Middle frontal gyrus (tissue), 1 donor: Measurements from ENCODE around the gene TTLL1.
"Not testable (repeated sequence)": the region's sequence is repeated elsewhere in the genome, so short reads cannot be mapped to it uniquely, and the experiment has no call there.

Experiments used
- DNase-seq: peaks from one replicate; pipeline ENCODE4 v3.0.0-alpha.2; 2015; ENCODE audit warnings: low spot score; ENCODE audit errors: extremely low spot score

Gene TTLL1

DNA sequence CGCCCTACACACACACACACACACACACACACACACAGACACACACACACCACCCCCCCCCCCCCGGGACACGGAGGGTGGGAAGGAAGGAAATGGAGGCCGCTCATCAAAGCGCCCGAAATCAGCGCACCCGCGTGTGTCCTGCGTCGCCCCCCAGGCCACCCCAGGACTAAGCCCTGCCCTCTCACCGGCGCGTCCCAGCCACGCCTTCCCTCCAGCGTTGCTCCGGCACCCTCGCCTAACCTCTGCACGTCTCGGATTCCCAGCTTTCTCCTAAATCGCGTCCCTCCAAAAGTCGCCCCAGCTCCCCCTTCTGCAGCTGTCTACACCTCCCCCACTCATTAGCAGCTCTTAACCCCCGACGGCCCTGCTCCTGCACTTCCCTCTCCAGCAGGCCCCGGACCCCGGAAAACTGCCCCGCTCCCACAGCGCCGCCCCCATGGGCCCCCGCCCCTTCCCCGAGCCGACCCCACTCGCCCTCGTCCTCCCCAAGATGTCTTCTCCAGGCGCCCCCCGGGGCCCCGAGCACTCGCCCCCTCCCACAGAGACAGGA is 74.8 kb downstream of the TTLL1 start:
- no peak for DNase-seq

DNA sequence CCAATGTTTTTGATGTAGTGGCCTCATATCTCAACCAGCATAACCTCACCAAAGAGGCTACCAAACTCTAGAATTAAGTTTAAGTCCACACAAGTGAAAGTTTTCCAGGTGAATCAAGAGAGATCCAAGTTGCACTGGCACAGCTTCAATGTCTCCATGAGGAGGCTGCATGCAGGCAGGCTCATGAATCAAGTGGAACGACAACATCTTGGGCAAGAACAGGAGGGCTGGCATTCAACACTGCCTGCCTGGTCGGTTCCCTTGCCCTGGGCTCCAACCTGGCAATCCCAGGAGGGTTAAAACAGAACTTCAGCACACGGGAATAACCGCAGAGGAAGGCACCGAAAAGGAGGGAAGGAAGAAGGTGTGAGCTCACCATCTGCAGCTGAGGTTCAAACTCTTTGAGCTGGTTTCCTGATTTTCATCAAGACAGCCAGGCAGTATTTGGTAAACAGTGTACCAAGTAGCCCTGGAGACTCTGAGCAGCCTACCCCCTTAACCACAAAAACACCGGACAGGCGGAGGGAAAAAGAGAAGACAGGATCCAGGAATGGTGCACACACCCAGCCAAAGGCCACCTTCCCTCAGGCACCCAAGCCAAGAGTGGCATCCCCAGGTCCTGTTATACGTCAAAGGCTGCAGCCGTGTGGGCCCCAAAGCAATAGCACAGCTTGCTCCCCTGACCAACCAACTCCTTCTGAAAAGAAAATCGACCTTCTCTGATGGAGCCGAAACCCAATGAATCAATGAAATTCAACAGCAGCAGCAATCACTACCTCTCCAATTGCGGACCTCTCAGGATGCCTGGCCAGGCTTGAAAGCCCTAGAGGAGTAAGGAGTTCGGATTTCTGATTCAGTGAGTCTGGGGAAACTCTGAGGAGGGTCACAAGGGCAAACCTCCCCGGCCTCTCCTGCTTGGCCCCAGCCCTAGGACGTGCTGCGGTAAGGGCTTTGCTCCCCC is 75.6 kb downstream of the TTLL1 start:
- DNase-seq = no peak

DNA sequence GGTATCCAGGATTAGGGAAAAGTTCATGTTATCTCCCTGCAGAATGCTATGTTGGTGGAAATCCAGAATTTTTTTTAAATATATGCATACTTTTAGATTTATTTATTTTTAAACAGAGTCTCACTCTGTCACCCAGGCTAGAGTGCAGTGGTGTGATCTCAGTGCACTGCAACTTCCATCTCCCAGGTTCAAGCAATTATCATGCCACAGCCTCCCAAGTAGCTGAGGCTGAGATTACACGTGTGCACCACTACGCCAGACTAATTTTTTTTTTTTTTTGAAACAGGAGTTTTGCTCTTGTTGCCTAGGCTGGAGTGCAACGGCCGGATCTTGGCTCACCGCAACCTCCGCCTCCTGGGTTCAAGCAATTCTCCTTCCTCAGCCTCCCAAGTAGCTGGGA is 76.8 kb downstream of the TTLL1 start:
- no peak for DNase-seq

DNA sequence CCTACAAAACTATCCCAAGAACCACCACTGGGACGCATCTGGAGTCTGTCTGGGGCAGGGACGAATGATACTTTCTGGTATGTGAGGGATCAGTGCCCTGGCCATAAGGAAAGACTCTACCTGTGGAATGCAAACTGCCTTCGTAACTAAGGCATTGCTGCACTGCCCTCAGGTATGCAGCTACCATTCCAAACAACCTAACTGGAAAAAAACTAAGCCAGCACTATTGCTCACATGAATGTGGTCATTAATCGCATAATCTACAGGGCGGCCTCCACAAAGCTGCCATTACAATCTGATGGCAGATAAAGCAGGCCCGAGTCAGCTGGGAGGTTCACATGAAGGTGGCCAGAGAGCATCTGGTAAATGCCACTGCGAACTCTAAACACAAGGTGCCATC is 78.1 kb downstream of the TTLL1 start:
- DNase-seq = no peak

DNA sequence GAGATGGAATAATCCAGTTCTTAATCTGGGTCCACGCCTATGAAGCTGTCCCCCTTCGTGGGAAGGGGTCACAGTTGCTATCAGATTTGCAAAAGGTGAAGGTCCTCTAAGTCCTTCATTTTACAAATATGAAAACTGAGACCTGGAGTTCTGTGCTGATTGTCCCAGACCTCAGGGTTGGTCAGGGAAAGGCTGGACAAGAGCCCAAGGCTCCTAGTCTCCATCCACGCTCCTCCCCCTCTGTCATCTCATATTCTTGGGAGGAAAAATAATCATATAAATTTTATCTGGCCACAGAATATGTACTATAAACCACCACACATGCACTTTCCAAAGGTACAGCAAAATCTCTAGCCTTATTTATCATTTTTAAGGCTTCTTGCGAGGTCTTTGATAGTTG is 79.7 kb downstream of the TTLL1 start:
- DNase-seq = no peak

DNA sequence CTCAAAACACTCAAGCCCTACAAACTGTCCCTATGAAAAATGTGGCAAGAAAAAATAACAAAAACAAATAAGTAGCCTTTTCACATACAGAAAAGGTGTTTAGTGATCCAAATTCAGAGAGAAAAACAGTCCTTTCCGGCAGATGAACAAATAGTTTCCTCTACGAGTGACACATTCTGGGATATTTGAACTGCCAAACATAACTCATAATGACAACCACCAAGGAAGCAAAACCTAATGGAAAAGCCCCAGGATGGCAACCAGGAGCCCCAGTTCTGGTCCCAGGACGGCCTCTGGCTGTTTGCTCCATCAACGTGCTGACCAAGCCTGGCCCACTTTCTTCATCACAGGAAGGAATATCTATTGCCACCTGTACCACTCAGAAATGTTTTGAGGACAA is 80.3 kb downstream of the TTLL1 start:
- no peak for DNase-seq

DNA sequence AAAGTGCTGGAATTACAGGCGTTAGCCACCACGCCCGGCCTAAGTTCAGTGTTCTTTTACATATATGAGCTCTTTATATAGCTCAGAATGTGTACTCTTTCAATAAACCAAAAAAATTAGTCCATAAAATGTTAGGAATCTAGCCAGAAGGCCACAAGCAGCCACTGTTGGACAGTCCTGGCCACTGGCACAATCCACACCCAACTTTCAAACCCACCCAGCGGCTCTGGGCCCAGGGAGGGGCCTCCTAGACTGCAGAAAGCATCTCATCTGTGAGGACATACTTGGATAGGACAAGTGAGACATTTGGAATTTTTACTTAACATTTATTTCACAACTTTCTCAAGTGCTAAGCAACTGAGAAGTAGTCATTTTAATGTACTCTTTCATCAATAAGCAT is 80.7 kb downstream of the TTLL1 start:
- no peak for DNase-seq

DNA sequence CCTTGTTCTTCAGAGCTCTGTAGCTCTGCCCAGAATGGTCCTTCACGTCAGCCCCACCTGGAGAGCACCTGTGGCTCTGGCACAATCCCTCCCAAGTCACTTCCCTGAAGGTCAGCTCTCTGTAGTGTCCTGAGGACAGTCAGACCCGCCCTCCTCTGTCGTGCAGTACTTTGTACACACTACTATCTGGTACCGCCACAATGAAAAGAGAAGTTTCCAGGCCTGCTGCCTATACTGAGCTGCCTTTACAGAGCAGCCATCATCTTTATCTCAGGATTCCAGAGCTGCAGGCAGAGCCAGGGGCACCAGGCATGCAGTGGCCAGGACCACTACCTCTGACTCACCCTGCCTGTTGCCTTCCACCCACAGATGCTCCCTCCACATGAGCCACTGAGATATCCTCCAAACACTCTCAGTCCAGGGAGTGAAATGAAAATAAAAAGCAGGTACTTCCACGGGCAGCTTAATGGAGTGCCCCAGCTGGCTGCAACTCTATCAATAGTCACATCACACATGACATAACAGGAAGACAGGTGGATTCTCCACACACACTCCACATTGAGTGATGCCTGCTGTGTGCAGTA is 81.6 kb downstream of the TTLL1 start:
- DNase-seq = no peak

DNA sequence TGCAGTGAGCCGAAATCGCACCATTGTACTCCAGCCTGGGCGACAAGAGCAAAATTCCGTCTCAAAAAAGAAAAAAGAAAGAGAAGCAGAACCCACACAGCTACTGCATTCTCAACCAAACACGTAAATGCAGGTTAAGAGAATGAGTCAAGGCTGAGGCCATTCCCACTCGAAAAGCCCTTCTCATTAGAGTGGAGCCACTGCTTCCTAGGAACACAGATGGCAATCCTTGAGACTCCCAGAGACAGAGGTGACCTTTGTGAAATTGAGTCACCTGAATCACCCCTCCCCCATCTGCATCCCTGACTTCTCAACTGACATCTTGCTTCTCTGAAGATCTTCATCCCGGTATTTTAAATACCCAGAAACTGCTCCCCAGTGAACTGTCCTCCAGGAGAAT is 82.4 kb downstream of the TTLL1 start:
- no peak for DNase-seq

DNA sequence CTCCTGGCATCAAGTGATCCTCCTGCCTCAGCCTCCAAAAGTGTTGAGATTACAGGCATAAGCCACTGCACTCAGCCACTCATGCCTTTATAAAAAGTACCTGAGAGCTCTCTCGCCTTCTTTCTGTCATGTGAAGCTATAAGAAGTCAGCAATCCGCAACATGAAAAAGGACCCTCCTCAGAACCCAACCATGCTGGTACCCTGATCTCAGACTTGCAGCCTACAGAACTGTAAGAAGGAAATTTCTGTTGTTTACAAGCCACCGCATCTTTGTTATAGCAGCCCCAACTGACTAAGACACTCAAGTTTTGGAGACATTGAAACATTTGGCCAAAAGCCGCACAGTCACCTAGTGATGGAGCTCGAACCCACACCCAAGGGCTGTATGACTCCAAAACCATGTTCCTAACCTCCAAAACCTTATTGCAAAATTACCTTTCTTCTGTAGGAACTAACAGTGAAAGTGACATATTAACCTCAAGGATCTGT is 83.1 kb downstream of the TTLL1 start:
- no peak for DNase-seq

DNA sequence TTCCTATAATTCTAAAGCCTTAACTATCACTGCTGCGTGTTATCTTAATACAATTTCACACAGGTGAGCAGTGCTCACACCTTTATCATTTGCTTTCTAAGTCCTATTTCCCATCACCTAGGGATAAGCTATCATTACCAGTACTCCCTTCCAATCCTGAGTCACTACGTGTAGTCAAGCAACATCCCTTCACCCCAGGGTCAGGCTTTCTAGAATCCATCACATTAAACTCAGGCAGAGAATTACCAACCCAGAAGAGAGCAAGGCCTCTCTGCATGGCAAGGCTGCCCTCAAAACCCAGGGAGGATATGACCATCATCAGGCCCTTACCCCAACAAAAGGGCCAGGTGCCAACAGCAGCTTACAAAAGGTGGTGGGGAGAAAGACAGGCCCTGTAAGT is 84.1 kb downstream of the TTLL1 start:
- DNase-seq = no peak

DNA sequence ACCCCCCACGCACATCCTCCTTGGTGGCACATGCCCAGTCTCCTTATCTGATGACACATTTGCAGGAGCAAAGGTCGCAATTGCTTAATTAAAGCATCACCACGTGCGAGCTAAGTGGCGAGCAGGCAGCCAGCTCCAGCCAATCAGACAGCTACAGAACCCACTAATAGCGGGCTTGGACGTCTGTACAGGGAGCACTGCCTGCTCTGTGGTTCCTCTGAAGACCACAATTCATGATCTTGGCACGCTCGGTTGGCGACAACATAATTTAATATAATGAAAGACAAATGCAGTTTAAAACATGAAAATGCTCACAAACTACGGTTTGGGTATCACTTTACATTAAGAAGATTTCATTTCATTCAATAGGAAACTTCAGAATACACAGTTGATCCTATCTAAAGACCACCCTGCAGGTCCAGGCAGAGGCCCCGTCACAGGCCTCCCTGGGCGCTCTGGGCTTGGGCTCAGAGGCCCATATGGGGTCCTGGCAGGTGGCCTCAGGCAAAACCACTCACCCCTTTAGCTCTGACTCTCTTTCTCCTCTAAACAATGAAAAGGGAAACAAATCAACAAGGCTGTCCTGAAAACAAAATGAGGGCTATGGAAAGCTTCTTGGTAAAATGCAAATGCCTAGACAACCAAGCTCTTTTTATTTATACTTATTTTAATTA is 84.7 kb downstream of the TTLL1 start:
- DNase-seq = no peak

DNA sequence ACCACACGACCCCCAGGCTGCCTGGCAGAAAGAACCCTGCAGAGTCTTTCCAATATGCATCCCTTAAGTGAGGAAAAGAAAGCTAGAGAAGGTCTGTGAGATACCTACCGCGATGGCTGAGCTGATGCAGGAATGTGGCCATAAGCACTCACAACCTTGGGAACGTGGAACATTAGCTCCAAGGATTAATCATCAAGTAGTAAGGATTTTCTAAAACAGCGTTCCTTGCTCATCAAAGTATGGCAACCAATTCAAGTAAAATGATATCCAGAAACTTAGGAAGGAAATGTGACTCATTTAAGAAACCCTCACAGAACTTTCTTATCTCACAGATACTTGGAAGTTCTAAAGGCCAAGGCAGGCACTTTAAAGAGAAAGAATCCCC is 87.0 kb downstream of the TTLL1 start:
- DNase-seq = no peak

DNA sequence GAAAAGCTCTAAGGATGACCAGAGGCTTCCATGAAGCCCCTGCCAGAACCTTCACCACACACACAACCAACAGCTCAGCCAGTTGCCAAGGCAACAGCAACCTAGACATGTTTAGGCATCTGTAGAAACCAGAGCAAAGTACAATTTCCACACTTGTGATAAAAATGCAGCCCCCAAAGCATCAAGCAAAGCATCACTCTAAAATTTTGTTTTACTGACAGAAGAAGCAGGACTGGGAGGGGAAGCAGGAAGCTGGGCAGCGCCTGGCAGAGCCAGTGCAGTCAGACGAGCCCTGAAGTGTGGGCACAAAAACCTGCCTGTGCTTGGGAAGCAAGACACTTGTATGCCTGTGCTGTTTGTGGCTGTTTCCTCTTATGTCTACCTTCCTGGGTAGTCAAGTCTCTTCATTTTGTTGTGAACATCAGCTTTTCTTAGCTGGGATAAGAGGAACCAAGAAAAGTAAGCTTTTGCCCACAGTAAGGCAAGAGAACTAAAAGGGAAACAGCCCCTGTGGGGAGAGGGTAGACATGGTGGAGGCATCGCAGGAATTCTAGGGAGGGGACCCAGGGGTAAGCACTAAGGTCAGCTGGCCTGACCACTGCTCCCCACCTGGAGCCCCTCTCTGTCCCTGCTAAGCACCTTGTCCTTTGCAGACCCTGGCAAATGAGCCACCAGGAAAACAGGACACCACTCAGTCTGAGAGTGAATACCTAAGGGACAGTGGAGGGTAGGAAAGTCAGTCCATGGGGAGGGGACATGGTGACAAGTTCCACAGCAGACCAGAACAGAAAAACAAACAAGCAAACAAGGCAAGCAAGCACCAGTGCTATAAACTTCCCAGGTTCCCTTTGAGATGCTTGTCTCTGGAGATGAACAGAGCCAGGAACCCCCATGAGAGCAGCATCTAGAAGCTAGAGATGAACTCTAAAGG is 87.7 kb downstream of the TTLL1 start:
- DNase-seq = peak; percentile 20

DNA sequence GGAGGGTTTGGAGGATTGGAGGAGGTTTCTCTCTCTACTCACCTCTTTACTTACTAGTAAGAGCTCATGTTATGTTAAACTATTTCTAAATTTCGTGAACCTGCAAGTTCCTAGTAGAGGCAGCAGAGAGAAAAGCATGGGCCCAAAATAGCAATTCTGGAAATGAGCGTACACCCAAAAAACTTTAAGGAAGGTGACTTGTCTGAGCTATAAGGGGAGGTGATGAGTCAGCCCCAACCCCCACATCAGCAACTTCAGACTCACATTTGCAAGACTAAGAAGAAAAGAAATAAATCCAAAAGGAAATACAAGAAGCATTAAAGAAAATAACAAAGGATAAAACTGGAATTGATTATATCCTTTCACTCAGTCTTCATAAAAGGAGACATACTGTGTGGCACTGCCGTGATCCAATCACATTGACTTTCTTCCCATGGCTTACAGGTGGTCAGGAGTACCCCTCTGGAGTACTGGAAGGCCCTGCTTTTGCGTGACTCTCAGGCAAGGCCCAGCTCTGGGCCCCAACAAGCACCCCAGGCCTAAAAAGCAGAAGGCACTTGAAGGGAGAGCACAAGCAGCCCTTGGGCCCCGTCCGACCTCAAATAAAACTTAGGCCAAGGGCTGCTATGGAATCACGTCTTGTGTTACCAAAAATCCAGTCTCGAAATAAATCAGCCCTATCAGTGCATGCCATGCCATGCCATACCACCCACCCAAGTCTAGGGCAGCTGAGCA is 88.6 kb downstream of the TTLL1 start:
- DNase-seq = peak; percentile 8

DNA sequence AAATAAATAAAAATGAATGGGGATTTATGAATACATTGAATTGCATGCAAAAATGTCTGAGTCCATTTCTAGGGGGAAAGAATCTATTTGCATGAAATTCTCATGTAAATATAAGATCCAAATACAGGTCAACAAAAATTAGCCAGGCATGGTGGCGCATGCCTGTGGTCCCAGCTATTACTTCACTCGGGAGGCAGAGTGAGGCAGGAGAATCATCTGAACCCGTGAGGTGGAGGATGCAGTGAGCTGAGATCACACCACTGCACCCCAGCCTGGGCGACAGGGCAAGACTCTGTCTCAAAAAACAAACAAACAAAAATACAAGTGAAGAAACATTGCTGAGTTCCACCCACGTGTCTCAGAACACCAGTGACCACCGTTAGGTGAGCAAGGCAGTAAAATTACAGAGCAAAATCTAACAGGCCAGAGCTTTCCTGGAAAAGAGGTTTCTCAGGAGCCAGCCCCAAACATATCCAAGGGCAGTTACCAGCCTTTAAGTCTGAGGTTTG is 91.6 kb downstream of the TTLL1 start:
- no peak for DNase-seq

DNA sequence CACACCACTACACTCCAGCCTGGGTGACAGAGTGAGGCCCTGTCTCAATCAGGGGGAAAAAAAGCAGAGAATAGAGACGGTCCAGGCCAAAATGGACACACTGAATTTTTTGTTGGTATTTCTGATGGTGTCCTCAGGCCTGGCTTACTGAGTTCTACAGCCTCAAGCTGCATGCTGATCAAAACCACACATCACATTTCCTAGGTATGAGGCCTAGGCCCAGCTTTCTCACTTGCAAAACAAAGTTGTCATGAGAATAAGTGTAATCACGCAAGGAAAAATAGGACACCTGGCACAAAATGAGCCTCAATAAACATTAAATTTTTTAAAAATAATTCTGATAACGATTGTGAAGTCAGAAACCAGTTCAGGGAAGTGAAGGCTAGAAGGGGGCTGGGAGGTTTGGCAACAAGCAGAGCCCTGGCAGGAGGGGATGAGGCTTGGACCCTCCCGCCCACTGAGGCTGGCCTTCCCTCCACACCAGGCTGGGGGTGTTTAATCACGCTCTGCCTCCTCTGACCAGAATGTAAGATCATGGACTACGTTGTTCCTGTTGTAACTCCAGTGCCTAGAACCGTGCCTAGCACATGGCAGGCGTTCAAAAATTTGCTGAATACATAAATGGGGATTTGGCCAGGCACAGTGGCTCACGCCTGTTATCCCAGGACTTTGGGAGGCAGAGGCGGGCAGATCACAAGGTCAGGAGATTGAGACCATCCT is 92.4 kb downstream of the TTLL1 start:
- DNase-seq = no peak

DNA sequence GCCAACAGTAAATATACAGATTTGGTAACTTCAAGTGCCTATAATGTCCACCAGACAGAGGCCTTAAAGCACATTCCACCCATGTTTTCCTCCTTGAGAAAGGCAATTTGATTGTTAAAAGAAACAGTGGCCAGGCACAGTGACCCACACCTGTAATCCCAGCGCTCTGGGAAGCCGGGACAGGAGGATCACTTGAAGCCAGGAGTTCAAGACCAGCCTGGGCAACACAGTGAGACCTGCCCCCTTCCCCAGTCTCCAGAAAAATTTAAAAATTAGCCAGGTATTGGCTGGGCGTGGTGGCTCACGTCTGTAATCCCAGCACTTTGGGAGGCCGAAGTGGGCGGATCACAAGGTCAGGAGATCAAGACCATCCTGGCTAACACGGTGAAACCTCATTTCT is 93.5 kb downstream of the TTLL1 start:
- DNase-seq = not testable (repeated sequence)

DNA sequence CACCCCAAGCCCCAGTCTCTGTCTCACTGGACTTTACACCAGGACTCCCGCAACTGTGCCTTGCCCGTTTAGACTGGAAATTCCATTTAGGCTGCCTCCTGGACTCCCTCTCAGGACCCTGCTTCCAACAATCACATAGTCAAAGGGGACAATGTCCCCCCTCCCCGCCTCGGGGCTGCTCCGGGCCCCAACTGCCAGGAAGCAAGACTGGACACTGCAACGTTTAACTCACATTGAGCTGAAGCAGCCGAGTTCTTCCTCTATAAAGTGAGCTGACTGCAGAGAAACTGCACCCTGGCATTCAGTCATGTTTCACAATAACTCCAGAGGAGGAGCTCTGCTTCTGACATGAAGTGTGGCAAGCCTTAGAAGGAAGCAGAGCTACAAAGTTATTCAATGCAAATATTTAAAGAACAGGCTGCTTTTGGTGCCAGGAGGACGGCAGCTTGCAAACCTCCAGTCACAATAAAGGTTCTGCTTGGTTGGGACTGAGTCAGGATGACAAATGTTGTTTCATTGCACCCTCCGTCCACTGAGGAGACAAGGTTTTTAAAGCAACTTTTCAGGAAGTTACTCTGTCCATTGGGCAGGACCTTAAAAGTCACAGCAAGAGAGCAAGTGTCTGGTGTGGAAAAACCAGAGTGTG is 94.2 kb downstream of the TTLL1 start:
- DNase-seq = peak; percentile 13
